HPDE6-E6E7 (cell line): Measurements from ENCODE around the gene KNSTRN.

ENCODE experiments used
- DNase-seq: peaks from one replicate; pipeline ENCODE4 v3.0.0; 2011; ENCODE audit warnings: missing footprints; ENCODE audit errors: extremely low spot score

Gene KNSTRN

DNA sequence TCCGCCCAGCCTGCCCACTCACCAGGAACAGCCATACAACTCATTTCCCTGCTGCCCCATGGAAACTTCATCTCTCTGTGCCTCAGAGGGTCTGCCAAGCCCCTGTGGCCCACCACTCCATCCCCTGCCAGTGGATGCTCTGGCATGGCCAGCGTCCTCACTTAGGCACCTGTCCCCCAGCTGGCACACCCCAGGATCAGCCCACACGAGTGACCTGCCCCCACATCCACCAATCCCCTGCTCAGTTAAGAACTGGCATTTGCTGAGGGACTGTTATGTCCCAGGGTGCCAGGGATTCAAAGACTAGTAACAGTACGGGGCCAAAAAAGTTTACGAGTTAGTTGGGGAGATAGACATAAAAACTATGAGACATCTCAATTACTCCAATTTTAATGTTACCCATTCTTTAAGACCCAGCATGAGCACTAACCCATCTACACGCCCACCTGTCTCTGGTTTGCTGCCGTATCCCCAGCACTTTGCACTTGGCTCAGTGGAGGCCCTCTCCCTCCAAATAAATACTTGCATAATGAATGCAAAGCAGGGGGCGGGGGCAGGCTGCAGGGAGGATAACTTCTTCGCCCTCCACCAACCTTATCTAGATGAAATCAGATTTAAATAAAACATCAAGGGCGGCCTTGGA, 46.7 kb downstream of the KNSTRN start:
- no peak for DNase-seq

GRCh38 chr15:40430271-40430805, 47.8 kb downstream of the KNSTRN start:
- DNase-seq, result no peak

DNA sequence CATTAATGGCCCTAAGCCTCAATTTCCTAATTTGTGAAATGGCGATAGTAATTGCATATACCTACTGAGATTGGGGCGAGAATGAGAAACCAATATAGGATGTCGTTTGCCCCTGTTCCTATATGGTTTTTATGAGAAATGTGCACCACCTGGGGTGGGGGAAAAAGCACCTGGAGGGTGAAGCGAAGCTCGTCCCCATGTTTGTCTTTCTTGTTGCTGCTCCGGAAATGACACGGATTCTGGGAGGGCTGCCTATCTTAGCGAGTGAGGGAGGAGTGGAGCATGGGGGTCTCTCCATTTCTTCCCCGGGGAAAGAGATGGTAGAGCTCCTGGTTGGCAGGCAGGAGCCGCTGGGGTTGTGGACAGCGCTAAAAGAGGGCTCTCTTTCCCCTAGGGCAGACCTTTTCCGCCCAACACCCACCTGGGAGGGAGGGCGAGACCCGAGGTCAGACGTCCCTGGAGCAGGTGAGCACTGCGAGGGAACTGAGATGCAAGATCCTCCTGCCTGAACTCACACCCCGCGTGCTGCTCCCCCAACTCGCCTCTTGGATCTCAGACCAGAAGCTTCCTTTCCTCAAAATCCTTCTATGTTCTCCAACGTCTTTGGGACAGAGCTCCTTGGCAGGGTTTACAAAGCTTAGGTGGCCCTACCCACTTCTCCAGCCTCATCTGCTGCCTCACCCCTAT, 52.6 kb downstream of the KNSTRN start:
- no peak for DNase-seq

DNA sequence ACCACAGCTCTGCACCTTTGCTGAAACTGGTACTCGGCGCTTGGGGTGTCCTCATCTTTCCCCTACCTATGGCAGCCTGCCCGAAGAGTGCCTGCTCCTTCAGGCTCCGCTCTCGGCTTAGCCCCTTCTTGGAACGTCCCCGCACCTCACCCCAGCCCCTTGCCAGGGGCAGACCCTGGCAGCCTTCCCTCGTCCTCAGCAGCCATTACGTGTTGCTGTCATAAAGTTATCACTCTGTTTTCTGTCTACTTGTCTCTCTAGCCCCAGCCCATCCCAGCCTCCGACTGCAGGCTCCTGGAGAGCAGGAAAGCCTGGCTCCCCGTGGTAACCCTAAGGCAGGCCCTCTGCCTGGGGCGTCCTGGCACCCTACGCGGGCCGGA, 53.2 kb downstream of the KNSTRN start:
- DNase-seq, result no peak

DNA sequence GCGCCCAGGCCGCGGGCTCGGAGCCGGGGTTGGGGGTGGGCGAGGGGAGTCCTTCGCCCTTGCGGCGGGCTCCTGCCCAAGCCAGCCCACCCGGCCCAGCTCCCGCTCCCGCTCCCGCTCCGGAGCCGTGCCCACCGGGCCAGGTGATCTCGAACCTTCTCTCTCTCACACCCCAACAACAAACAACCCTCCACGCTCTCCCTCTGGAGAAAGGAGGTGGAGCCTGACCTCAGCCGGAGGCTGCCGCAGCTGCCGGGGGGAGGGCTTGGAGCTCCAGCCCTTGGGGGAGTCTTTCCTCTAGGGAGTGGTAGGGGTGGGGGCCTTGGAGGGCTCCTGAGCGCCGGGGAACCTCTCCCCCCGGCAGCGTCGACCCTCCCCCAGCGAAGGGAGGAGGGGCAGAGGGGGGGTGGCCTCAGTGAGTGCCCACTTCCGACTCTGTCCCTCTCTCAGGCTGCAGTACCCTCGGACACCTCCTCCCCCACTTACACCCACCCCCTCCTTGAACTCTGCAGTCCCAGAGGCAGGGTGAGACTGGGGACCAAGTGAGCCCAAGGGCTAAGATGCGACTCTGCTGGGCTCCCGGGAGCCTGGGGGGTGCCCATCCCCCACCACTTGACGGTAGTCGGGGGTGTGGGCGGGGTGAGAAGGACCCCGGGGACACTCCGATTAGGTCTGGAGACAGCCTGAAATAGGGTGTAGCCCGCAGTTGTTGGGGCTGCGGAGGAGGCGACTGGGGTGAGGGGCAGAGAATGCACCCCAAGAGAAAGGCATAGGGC, 53.8 kb downstream of the KNSTRN start:
- no peak for DNase-seq

DNA sequence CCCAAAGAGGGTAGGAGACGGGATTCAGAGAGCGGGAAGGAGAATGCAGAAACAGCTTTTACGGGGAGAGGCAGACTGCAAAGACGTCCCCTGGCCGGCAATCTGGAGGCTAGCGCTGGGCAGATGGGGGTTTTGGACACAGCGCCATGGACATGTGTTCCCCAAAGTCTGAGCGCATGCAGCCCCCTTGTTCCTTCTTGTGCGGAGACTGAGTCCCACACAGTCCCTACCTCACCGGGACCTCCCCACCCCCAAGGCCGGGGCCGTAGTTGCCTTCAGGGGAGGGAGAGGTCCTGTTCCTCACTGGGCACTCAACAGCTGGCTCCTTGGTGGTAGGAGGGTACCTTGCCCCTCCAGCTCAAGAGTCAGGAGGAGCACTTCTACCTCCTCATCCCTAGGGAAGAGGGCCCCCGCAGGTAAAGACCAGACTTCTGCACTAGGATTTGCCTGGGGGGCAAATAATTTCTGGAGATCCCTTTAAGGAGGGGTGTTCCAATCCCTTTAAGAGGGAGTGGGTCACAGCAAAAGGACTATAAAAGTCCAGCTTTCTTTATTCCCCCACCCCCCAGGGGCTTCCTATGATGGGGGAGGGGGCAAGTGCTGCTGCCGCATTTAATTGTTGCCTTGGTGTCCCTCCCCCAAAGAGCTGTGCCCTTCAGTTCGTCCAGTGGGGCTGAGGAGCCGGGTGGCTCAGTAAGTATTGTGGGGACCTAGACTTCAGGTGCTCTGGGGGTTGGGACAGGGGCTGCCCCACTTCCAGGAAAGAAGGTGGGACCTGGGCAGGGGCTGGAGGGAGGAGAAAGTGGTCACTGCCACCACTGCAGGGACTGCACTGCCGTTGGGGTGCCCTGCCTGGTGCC, 54.6 kb downstream of the KNSTRN start:
- no peak for DNase-seq

- DNase-seq, result no peak
Observed at GRCh38 chr15:40437752-40438687, 55.5 kb downstream of the KNSTRN start.

DNA sequence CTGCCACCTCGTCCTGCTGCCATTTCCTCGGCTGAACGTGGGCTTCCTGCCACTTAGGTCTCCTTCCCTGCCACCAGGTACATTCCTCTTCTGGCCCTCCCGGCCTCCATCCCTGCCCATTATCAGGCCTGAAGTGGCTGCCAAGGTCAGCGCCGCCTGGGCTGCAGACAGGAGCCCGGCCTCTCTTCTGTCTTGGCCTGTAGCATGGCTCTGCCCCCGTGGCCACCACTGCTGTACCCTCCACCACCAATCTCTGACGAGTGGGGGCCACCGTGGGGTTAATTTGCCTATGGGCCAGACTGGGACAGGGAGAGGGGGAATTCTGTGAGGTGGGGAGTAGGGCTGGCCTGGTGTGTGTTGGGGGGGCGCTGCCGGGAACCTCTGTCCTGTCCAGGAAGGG, 56.2 kb downstream of the KNSTRN start:
- no peak for DNase-seq

DNA sequence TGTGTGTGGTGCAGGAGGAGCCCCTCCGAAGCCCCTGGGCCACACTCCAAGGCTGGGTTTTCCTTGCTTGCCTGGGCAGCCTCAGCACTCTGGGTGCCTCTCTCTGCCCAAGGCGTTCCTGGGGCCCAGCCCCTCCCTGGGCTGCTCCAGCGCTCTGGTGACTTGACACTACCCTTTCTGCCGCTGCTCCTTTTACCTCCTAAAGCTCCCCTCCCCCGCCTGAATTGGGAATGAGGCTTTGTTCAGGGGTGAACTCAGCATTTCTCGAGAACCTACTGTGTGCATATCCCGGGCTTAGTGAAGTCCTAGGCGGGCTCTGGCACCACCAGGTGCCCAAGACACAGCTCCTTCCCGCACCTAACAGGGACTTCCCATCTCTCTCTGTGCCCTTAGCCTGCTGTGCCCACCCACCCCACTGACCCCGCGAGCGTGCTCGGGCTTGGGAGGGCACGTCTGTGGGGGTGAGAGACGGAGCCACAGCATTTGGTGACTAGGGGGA, 57.0 kb downstream of the KNSTRN start:
- DNase-seq, result no peak

DNA sequence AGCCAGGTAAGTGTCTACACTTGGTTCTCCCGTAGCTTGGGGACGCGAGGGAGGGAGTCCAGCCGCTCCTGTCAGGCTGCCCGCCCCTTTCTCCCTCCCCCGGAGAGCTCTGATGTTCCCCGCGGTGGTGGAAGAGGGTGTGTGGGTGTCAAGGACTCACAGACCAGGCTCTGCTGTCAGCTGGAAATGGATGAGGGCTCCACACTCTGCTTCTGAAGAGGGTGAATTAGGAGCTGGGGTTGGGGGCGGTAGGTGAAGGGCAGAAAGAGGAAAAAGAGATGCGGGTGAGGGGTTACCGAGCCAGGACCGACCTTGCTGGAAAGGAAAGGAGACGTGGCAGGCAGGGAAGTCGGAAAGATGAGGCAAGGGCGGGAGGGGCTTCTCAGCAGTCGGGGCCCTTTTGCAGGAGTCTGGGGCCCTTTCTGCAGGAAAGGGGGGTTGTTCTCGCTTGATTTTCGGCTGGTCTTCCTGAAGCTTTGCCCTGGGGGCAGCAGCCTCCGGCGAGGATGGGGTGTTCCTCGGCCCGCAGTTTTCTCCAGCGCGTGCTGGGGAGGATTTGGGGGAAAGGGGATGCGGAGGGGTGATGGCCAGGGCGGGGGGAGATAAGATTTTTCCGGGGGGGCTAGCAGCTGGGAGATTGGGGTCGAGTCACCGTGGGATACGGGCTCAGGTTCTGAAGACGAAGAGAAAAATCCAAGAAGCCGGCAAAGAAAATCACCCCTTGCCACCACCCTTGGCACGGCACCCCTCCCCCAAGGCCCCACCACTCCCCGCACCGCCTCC, 57.6 kb downstream of the KNSTRN start:
- no peak for DNase-seq

DNA sequence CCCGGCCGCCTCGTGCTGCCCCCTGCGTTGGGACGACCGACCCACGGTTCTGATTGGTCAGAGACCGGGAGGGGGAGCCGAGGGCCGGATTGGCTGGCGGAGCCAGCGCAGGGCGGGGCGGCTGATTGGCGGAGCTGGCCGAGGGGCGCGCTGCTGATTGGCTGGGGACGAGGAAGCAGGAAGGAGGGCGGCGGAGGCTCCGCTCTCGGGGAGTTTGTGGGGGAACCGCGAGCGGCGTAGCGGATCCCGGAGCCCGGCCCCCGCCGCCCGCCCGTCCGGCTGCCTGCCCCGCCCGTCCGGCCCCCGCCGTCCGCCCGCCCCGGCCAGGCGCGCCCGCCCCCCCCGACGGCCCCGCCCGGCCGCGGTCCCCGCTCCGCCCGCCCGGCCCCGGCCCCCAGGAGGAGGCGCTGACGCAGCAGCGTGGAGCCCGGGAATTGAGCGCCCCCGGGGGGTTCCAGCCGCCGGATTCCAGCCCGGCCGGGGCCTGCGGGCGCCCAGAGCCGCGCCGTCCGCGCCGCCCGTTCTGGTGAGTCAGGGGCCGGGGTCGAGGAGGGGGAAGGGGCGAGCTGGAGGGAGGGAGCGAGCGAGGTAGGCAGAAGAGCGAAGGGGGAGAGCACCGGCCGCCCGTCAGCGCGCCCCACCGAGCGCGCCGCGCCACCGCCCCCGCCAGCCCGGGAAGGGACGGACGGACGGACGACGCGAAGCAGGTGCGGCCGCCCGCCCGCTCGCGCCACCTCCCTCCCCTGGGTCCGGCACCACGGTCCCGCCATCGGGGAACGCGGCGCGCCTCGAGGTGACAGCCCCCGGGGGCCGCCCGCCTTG, 58.4 kb downstream of the KNSTRN start, which contains the start of gene BAHD1:
TSS of gene BAHD1 (plus strand) at position 211 of the 822 bp plus-strand sequence. CDS start 17,512 bp downstream, outside the sequence.
- DNase-seq, result peak; percentile 98

DNA sequence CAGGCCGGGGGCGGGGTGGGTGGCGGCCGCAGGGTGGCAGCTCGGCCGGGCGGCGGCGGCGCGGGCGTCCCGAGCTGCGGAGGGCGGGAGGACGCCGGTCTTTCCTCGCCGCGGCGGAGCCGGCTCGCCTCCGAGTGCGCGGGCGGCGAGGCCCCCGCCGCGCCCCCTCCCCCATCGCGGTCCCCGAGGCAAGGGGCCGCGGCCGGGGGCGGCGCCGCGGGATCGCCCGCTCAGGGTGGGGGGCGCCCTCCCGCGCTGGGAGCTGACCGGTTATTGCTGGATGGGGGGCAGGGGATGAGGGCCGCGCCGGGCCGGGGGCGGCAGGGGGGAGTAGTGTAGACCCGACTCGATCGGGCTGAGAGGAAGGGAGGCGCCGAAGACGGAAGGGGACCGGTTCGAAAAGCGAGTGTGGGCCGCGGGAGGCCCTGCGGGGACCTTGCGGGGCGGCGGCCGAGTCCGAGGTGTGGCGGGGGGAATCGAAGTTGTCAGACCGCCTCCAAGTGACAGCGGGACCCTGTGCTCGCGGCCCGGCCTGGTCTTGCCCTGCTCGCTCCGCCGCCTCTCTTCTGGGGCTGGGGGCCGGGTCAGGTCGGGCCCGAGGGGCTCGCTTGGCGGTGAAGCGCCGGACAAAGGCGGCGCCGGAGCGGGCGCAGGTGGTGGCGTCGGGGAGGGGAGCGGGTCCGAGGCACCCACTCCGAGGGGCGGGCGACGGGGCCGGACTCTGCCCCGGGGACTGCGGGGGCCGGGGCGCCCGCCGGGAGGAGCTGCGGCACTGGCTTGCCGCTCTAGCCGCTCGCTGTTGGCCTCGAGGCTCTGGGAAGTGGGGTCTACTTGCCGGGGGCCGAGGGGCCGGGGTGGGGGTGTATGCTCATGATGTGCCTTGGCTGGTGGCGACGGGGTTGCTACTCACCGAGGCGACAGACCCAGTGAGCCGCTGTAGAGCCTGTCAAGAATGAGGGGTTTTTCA, 59.3 kb downstream of the KNSTRN start:
- DNase-seq, result no peak

- no peak for DNase-seq
Observed at GRCh38 chr15:40443255-40443654, 60.7 kb downstream of the KNSTRN start.

DNA sequence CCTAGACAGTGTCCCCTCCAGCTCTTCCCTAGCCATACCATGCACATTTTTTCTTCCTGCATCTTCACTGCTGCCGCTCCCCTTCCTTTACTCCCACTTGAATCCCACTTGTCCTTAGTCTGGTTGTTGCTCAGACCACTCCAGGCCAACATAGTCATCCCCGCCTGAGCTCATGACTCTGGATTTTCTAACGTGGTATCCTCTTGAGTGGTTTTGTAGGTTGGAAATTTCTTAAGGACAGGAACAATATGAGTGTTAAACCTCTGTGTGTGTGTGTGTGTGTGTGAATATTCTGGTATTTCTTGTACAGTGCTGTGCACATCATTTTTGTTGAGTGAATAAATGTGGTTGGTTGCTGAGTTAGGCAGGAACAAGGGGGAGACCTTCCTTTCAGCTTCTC, 61.3 kb downstream of the KNSTRN start:
- DNase-seq, result no peak
